ENCODE measurements around the gene KCND2. TPM values are rescaled to one million over a fixed set of nuclear protein-coding genes. Genes with fewer than 3 reads are reported as not detected.

The KCND2 gene
- total RNA-seq, 1 donor from 2014 or later, result 0.30 TPM

DNA sequence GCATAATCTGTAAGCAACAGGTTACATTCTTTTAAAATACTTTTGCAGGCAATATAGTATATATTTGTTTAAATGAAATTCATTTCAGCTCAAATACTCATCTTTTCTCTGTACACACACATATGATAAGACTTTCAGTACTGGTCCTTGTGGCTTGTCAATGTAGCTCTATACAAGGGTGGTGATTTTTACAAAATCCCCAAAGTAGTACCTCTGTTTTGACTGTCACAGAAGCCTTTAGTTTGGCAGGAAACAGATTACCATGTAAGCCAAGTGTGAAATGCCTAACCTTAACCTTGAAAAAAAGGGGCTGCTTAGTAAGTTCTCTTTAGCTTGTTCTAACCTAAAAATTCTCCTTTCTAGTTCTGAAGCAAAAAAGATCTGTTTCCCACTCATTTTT, 87.9 kb downstream of the KCND2 start:
- Mint-ChIP-seq H3K4me1 (ENCODE audit: low read depth) (no peaks in the 10 kb centered on the region), H3K4me3 (ENCODE audit: unreplicated experiment) (no peak overlapping the region), H3K27me3 (ENCODE audit: low read depth) (peaks cover 2% of the 10 kb centered on the region), H3K36me3 (ENCODE audit: low read depth) (no peaks in the 10 kb centered on the region), H3K27ac (ENCODE audit: unreplicated experiment) (no peak overlapping the region), H3K9me3 (ENCODE audit: low read depth) (no peaks in the 10 kb centered on the region)
- DNase-seq (ENCODE audit: low spot score), result no peak
- TF ChIP-seq, protein P1, sequence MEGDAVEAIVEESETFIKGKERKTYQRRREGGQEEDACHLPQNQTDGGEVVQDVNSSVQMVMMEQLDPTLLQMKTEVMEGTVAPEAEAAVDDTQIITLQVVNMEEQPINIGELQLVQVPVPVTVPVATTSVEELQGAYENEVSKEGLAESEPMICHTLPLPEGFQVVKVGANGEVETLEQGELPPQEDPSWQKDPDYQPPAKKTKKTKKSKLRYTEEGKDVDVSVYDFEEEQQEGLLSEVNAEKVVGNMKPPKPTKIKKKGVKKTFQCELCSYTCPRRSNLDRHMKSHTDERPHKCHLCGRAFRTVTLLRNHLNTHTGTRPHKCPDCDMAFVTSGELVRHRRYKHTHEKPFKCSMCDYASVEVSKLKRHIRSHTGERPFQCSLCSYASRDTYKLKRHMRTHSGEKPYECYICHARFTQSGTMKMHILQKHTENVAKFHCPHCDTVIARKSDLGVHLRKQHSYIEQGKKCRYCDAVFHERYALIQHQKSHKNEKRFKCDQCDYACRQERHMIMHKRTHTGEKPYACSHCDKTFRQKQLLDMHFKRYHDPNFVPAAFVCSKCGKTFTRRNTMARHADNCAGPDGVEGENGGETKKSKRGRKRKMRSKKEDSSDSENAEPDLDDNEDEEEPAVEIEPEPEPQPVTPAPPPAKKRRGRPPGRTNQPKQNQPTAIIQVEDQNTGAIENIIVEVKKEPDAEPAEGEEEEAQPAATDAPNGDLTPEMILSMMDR (IDR thresholded peaks at IDR 0.05), result no peak

DNA sequence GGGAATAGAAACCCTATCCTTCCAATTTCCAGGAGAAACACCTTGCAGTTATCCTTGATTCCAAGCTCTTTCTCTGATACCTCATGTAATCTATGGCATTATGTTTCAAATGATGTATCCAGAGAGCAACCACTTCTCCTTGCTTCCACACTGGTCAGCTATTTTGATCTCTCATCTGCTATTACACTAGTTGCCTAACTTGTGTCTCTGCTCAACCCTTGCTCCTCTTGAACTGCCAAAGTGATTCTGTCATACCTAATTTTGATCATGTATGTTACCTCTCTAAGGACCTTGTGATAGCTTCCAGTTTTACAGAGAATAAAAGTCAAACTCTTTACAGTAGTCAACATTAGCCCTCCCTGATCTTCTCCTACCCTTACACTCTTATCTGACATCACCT, 90.4 kb downstream of the KCND2 start:
- Mint-ChIP-seq H3K4me3 (ENCODE audit: unreplicated experiment) (no peak overlapping the region), H3K27ac (ENCODE audit: unreplicated experiment) (no peak overlapping the region), H3K9me3 (ENCODE audit: low read depth) (no peaks in the 10 kb centered on the region), H3K27me3 (ENCODE audit: low read depth) (peaks cover 2% of the 10 kb centered on the region), H3K4me1 (ENCODE audit: low read depth) (no peaks in the 10 kb centered on the region), H3K36me3 (ENCODE audit: low read depth) (no peaks in the 10 kb centered on the region)
- DNase-seq (ENCODE audit: low spot score), result no peak
- TF ChIP-seq, protein P1 (IDR thresholded peaks at IDR 0.05), result no peak

DNA sequence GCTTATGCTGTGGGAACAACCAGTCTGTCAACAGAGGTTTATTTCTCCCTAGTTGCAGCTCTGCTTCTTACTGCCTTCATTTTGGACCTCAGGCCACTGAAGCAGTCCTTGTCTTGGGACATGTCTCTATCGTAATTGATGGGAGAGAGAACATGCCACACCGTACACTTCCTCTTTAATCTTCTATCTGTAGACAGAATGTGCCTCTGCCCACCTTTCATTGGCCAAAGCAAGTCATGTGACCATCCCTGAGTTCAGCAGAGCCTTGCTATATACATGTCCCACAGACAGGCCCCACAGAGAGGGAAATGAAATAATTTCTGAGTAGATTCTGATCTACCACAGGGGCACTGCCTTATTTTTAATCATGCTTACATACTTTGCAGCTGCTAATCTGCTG, 98.0 kb downstream of the KCND2 start:
- no peaks in the 10 kb centered on the region for H3K4me1 Mint-ChIP-seq (ENCODE audit: low read depth)
- H3K36me3 Mint-ChIP-seq (ENCODE audit: low read depth), result no peaks in the 10 kb centered on the region
- H3K4me3 Mint-ChIP-seq (ENCODE audit: unreplicated experiment), result no peak overlapping the region
- H3K27ac Mint-ChIP-seq (ENCODE audit: unreplicated experiment), result no peak overlapping the region
- TF ChIP-seq, protein P1 (IDR thresholded peaks at IDR 0.05), result no peak
- no peaks in the 10 kb centered on the region for H3K9me3 Mint-ChIP-seq (ENCODE audit: low read depth)
- no peaks in the 10 kb centered on the region for H3K27me3 Mint-ChIP-seq (ENCODE audit: low read depth)
- no peak for DNase-seq (ENCODE audit: low spot score)

DNA sequence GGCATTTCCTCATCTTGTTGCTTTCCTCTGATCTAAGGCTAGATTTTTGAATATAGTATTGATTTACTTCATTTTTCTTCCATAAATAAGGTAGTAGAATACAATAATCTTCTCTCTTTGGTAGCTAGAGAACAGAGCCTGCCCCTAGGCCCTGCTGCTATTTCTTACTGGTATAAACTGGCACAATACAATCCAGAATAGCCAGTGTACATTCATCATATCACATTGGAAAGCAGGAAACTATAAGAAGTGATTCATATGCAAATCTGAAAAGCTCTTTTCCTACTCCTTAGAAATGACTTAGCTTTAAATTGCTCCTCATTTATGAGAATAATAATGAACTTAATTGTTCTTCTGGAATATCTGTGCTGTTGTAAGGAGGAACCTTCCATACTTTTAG, 100.2 kb downstream of the KCND2 start:
- no peak overlapping the region for H3K4me3 Mint-ChIP-seq (ENCODE audit: unreplicated experiment)
- TF ChIP-seq, protein P1 (IDR thresholded peaks at IDR 0.05), result no peak
- H3K36me3 Mint-ChIP-seq (ENCODE audit: low read depth), result no peaks in the 10 kb centered on the region
- no peak overlapping the region for H3K27ac Mint-ChIP-seq (ENCODE audit: unreplicated experiment)
- H3K4me1 Mint-ChIP-seq (ENCODE audit: low read depth), result no peaks in the 10 kb centered on the region
- H3K9me3 Mint-ChIP-seq (ENCODE audit: low read depth), result no peaks in the 10 kb centered on the region
- no peak for DNase-seq (ENCODE audit: low spot score)
- no peaks in the 10 kb centered on the region for H3K27me3 Mint-ChIP-seq (ENCODE audit: low read depth)

DNA sequence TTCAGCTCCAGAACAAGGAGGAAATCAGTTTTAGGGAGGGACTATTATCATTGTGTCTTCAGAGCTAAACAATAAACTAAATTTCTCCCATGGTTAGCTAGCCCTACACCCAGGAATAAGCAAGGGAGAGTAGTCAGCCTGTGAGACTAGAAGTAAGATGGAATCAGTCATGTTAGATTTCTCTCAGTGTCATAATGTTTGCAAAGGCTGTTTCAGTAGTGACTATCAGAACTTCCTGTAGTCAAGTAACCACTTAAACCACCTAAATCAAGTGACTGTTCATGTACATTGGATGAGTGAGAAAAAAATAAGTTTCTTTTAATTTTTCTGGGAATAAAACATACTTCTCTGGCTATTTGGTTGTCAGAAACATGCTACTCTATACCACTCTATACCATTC, 121.6 kb downstream of the KCND2 start:
- Mint-ChIP-seq H3K27ac (ENCODE audit: unreplicated experiment) (no peak overlapping the region), H3K4me3 (ENCODE audit: unreplicated experiment) (no peak overlapping the region), H3K36me3 (ENCODE audit: low read depth) (no peaks in the 10 kb centered on the region), H3K9me3 (ENCODE audit: low read depth) (peaks cover 5% of the 10 kb centered on the region), H3K4me1 (ENCODE audit: low read depth) (no peaks in the 10 kb centered on the region), H3K27me3 (ENCODE audit: low read depth) (no peaks in the 10 kb centered on the region)
- DNase-seq (ENCODE audit: low spot score), result no peak
- TF ChIP-seq, protein P1 (IDR thresholded peaks at IDR 0.05), result no peak

All from chondrocyte (in vitro differentiated cells).